EL (cell line): Measurements from ENCODE around the gene PIMREG.
"Not testable (repeated sequence)": the region's sequence is repeated elsewhere in the genome, so short reads cannot be mapped to it uniquely, and the experiment has no call there.

ENCODE experiments used
- DNase-seq: peaks from one replicate; pipeline ENCODE4 v3.0.0-alpha.2; 2016

Gene PIMREG

GRCh38 chr17:6480303-6480675 is 36.0 kb downstream of the PIMREG start:
- no peak for DNase-seq

- no peak for DNase-seq
Measured at GRCh38 chr17:6482105-6482455, 37.8 kb downstream of the PIMREG start.

GRCh38 chr17:6482796-6483195 is 38.5 kb downstream of the PIMREG start:
- not testable (repeated sequence) for DNase-seq

GRCh38 chr17:6483507-6483906 is 39.3 kb downstream of the PIMREG start:
- DNase-seq = no peak

- DNase-seq = no peak
Measured at GRCh38 chr17:6485646-6486412, 41.6 kb downstream of the PIMREG start.

- DNase-seq = no peak
Measured at GRCh38 chr17:6487251-6488007, 43.2 kb downstream of the PIMREG start.

- DNase-seq = no peak
Measured at GRCh38 chr17:6488008-6488539, 43.8 kb downstream of the PIMREG start.

GRCh38 chr17:6489016-6489550 is 44.8 kb downstream of the PIMREG start:
- DNase-seq = no peak

- no peak for DNase-seq
Measured at GRCh38 chr17:6491071-6491700, 46.9 kb downstream of the PIMREG start.

GRCh38 chr17:6492892-6493674 is 48.8 kb downstream of the PIMREG start:
- no peak for DNase-seq

- no peak for DNase-seq
Measured at GRCh38 chr17:6494239-6494941, 50.1 kb downstream of the PIMREG start.

GRCh38 chr17:6495450-6496115 is 51.3 kb downstream of the PIMREG start:
- no peak for DNase-seq

- no peak for DNase-seq
Measured at GRCh38 chr17:6496116-6496481, 51.8 kb downstream of the PIMREG start.

GRCh38 chr17:6496640-6497441 is 52.6 kb downstream of the PIMREG start:
- DNase-seq = no peak

- no peak for DNase-seq
Measured at GRCh38 chr17:6497496-6498221, 53.4 kb downstream of the PIMREG start.

GRCh38 chr17:6498356-6498755 is 54.1 kb downstream of the PIMREG start:
- DNase-seq = no peak

GRCh38 chr17:6498901-6499540 is 54.8 kb downstream of the PIMREG start:
- no peak for DNase-seq
